GM19467 (cell line): ENCODE measurements around the gene GTF2IRD1.

Source experiments
- ATAC-seq: cut with Tn5 transposase; IDR thresholded peaks from one replicate; pipeline ENCODE4 v1.9.1; 2021; ENCODE audit warnings: mild to moderate bottlenecking, moderate library complexity; ENCODE audit not compliant: unreplicated experiment

Gene GTF2IRD1

GRCh38 chr7:74586258-74587175 is 132.8 kb downstream of the GTF2IRD1 start:
- ATAC-seq, result no peak

DNA sequence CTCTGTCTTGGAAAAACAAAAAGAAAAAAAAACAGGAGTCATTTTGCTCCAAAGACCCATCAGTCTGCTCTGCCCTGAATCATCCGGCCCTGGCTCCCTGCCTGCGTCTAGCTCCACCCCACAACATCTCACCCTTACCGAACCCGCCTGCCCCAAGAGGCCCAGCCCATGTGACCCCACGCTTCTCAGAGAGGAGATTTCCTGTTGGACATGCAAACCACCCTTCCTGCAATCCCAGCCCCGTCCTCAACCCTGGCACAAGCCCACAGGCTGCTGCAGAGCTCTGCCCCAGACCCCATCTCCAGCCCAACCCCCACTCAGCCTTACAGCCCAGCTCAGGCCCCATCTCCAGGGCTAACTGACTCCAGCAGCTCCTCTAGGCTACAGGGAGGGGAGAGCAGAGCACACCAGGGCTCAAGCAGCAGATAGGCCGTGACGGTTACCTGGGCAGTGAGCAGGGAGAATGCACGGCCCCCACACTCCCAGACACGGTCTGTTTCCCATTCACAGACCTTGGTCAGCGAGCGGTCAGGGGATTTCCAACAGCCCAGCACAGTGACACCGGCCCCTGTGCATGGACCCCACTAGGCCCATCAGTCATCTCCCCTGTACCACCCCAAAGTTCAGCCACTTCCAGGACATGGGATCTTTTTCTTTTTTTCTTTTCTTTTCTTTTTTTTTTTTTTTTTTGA is 133.9 kb downstream of the GTF2IRD1 start:
- ATAC-seq, result no peak

DNA sequence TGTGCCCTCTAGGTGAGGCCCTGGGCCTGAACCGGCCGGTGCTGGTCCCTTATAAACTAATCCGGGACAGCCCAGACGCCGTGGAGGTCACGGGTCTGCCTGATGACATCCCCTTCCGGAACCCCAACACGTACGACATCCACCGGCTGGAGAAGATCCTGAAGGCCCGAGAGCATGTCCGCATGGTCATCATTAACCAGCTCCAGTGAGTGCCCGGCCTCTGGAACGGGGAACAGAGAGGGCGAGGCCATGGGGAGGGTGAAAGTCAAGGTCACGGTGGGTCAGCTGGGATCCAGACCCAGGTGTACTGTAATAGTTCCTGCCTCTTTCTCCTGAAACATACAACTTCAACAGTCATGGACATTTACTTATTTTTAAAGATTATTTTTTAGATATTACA is 137.1 kb downstream of the GTF2IRD1 start:
- ATAC-seq, result no peak

DNA sequence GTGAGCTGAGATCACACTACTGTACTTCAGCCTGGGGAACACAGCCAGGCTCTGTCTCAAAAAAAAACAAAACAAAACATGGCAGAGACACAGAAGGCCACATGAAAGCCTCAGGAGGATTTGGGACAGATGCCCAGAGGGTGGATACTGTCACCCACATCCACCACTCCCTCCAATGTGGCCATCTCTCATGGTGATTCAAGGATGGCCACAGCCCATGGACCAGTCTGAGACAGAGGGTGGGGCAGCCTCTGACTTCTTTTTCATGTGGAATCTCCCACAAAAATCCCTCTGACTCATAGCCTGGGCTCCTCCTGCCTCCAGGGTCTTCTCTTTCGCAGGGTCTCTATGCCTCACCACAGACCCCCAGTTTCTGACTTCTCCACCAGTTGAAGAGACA is 144.9 kb downstream of the GTF2IRD1 start:
- ATAC-seq, result no peak

DNA sequence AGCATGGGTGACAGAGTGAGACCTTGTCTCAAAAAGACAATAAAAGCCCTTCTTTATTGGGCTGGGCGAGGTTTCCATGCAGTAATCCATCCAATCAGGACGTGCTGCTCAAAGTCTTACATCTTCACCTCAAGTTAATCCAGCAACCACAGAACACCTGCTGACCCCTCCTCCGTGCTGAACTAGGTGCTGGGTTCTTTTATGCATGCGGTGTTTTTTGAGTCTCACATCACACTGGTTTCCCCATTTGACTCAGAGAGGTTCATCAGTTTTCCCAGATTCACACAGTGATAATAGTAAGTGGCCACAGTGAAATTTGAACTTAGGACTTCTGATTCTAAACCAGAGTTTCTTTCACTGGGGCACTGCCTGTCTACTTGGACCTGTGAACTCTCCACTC is 145.5 kb downstream of the GTF2IRD1 start:
- ATAC-seq, result no peak

GRCh38 chr7:74604326-74605020 is 150.8 kb downstream of the GTF2IRD1 start:
- no peak for ATAC-seq

DNA sequence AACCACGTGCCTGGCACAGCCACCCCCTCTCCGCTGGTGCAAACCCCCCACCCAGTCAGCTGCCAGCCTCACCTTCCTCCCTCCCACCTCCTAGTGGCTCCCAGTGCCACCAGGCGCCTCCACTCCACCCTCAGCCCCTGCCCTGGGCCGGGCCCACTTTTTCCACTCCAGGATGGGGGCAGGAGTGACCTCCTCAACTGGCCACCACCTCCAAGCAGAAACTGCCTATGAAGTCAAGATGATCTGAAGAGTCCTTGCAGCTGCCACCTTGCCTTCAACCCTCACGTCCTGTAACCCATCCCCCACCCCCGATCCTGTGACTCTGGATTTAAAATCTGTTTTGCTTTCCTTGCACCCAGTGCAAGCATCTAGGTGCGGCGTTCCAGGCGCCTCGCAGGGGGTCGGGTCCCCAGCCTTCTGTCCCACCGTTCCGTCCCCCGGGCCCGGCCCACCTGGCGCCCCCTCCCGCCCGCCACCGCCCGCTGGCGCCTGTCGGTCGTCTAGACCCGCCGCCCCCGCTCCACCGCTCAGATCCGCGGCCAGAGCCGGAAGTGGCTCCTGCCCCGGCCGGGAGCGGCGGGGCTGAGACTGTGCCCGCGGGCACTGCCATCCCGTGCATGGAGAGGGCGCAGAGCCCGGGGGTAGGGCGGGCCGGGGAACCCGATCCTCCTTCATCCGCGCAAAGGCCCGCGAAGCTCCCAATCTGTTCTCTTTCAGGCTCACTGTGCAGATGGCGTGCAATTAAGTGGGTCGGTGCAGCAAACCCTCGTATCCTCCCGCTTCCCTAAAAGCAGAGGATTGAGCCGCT is 152.6 kb downstream of the GTF2IRD1 start:
- ATAC-seq, result no peak

GRCh38 chr7:74606909-74607510 is 153.3 kb downstream of the GTF2IRD1 start:
- ATAC-seq, result no peak

DNA sequence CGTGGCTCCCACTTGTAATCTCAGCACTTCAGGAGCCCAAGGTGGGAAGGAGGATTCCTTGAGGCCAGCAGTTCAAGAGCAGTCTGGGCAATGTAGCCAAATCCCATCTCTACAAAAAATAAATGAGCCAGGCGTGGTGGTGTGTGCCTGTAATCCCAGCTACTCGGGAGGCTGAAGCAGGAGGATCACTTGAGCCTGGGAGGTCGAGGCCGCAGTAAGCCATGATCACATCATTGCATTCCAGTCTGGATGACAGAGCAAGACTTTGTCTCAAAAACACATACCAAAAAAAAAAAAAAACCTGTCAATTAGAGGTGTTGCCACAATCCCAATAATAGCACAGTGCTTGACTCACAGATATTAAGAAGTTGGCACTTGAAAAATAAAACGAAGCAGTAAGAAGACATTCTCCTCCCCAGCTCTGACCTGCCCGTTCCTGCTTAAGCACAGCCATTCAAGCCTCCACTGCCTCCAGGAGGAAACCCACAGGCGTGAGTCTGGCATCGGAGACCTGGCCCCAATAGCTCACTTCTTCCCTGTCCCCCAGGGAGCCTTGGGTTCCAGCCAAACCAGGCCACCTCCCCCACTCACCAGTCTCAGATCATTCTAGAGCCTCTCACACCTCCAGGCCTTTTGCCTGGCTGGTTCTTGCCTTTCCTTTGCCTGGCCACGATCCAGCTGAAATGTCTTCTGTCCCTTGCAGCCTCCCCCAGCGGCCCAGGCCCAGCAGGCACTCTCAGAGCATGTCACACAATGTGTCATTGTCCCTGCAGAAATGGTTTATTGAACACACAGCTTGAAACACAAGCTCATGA is 158.5 kb downstream of the GTF2IRD1 start:
- no peak for ATAC-seq

GRCh38 chr7:74615933-74616780 is 162.5 kb downstream of the GTF2IRD1 start:
- ATAC-seq, result no peak

- ATAC-seq, result no peak
These were observed 163.6 kb downstream of the GTF2IRD1 start for GRCh38 chr7:74617180-74617744.

GRCh38 chr7:74619235-74619860 is 165.6 kb downstream of the GTF2IRD1 start:
- no peak for ATAC-seq

GRCh38 chr7:74622228-74622749 is 168.6 kb downstream of the GTF2IRD1 start:
- no peak for ATAC-seq

GRCh38 chr7:74623135-74623534 is 169.4 kb downstream of the GTF2IRD1 start:
- no peak for ATAC-seq

DNA sequence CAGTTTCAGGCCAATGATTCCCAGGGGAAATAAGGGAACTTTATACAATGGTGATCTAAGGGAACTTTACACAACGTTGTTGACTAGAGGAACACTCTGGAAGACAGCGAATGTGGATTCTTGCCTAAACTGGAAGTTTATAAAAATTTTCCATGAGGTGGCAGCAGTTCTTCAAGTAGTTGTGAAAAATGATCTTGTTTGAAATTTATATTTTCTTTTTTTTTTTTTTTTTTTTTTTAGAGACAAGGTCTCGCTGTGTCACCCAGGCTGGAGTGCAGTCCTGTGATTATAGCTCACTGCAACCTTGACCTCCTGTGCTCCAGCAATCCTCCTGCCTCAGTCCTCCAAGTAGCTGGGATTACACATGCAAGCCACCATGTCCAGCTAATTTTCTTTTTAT is 171.7 kb downstream of the GTF2IRD1 start:
- ATAC-seq, result no peak

DNA sequence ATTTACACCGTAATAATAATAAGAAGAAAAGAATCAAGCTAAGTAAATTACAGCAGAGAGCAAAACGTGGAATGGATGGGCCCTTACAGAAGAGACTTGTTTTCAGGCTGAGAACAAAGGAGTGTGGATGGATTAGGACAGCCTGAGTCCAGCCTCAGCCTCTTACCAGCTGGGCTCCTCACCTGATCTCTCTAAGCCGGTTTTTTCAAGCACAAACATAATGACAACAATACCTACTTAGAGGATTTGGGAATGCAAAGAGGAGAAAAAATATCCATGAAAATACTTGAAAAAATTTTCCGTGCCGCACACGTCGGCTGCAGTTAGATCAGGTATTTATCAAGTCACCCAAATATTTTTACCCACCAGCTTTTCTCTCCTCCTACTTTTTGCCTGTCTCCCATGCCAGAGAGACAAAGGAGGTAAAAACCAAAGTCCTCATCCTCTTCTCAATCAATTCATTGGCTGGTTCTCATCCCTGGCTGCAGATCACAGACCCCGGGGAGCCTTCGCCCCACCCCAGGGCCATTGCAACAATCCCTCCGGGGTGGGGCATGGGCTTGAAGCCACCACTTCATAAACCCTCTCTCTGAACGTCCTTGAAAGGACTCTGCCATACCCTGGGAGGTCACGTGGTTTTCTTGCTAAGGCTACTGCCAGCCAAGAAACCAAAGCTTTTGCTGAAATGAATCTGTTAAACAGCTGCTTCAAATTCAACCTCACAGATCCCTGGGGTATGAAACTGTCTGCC is 174.1 kb downstream of the GTF2IRD1 start:
- ATAC-seq, result no peak

DNA sequence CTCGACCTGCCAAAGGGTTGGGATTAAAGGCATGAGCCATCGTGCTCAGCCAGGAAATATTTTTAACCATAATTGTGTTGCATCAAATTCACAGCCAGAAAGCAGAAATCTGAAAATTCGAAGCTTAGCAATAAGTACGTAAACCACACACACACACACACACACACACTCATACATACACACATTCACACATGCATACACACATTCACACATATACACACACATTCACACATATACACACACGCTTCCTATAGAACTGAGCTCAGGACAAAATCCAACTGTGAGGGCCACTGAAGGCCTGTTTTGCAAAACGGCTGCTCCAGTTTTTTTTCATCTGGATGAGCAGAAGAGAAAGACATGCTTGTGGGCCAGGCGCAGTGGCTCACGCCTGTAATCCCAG is 178.8 kb downstream of the GTF2IRD1 start:
- ATAC-seq, result no peak
